Fibroblast of the aortic adventitia (primary cell): Measurements from ENCODE around the gene FOXP1. TPM values are rescaled to one million over a fixed set of nuclear protein-coding genes. Genes with fewer than 3 reads are reported as not detected.

Experiments used
- DNase-seq: peaks from one replicate; pipeline ENCODE4 v3.0.0-alpha.2; 2010; ENCODE audit warnings: low read depth
- H3K4me3 ChIP-seq: 2 replicates; pipeline ENCODE4 v1.5.1; 2011; ENCODE audit warnings: low read depth, mild to moderate bottlenecking, control low read depth, low read length, moderate library complexity
- CTCF ChIP-seq: IDR thresholded peaks from 2 replicates; pipeline ENCODE4 v1.5.1; 2011; ENCODE audit warnings: mild to moderate bottlenecking, low read length, control low read depth, inconsistent platforms; ENCODE audit not compliant: insufficient read depth
- total RNA-seq: library from RNA; depleted of rRNA; stranded (reverse); fragments of >200 nt; gene quantifications from 2 replicates; pipeline ENCODE4 v1.2.3, GENCODE V29; 2012; ENCODE audit warnings: low replicate concordance

Gene FOXP1
- total RNA-seq, 1 donor, result 115 TPM

DNA sequence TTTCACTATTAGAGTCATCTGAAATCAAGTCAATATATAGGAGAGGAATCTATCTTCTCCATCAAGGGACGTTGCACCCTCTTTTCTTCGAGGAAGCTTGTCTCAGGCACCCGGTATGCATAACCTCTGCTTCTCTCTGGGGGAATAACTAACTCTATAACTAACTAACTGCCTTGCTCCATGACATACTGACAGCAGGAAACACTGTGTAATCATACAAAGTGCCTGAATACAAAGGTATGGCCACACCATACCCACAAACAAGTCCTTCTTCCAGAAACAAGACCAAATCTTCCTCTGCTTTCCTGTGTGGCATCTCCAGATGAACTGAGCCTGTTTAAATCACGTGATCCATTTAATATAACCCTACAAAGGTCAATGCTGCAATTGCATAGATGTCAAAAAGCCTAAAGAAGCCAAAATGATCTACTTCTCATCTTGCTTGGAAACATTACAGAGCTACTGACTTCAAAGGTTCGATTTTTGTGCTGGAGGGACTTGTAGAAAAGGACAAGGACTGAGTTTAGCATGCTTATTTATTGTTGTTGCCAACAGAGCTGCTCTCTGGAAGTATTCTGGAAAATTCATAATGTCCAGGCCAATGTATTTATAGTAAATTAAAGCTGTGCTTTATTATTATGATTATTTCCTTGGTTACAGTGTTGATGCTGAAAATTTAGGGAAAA lies 380.5 kb downstream of the FOXP1 start:
- no peak for TF ChIP-seq CTCF
- H3K4me3 ChIP-seq, result no peak overlapping the region
- DNase-seq, result no peak

DNA sequence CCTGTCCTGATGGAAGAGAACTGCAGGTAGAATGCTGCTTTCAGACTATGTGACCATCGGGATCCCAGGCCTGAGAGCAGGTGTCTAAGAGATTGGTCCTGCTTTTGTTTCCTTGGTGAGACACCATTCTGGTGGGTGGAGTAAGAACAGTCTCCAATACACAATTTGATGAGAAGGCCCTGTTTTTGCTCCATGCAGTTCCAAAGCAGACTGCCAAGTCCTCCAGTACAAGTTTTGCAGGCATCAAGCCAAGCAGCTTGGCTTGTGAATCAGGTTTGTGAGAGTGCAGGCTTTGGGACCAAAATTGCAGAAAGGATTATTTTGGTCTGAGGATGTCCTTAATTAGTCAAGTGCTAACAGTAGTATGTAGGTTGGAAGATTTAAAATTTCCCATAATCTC lies 381.6 kb downstream of the FOXP1 start:
- no peak overlapping the region for H3K4me3 ChIP-seq
- TF ChIP-seq CTCF, result no peak
- peak; percentile 90 for DNase-seq

- no peak for TF ChIP-seq CTCF
- no peak for DNase-seq
- H3K4me3 ChIP-seq, result no peak overlapping the region
Measured at GRCh38 chr3:71197841-71198565, 385.5 kb downstream of the FOXP1 start.

- H3K4me3 ChIP-seq, result no peak overlapping the region
- TF ChIP-seq CTCF, result no peak
- no peak for DNase-seq
Measured at GRCh38 chr3:71195492-71195891, 388.0 kb downstream of the FOXP1 start.

GRCh38 chr3:71194785-71195184 lies 388.7 kb downstream of the FOXP1 start:
- DNase-seq, result no peak
- no peak for TF ChIP-seq CTCF
- H3K4me3 ChIP-seq, result no peak overlapping the region

DNA sequence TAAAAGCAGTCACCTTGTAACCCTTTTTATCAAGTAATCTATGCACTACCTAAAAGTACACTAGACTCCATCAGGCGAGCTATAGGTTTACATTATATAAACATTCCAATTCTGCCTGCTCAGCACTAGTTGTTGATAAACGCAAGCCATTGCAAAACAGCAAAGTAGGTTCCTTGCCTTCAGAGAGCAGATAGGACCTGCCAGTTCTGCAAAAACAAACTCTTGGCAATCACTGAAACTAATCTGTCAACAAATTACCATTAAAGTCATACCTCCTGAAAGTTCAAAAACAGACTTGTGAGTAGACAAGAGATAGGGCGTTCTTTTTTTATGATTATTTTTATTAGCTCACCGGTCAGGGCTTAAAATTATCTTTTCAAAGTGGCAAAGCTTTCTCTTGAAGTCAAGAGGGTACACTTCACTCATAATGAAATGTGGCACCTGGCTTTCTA lies 392.5 kb downstream of the FOXP1 start:
- no peak for DNase-seq
- H3K4me3 ChIP-seq, result no peak overlapping the region
- TF ChIP-seq CTCF, result no peak

DNA sequence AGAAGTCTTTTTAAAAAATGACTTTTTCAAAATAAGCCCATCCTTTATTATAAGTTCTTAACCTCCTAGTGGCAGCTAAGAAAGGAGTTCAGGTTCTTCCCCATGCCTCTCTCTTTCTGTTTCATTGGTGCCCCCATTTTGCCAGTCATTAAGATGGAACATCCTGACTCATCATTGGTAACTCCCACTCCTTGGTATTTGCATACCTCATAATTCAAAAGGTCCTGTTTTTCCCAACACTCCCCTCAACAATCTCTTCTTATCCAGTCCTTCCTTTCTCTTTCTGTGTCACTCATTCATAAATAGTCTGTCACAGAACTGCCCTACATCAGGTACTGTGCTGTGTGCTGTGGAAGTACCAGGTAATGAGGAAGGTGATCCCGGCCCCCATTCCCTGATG lies 394.0 kb downstream of the FOXP1 start:
- no peak for DNase-seq
- H3K4me3 ChIP-seq, result no peak overlapping the region
- TF ChIP-seq CTCF, result no peak
